Stomach (tissue), 4 donors: ENCODE measurements around the gene CCT6A.

Experiments
- CTCF ChIP-seq, 7 experiments: fragments of 450-650 bp in 4 of 7; fragments of 200-600 bp in 3 of 7; sonication (generic) in 3 of 7; IDR thresholded peaks; one replicate each; pipeline ENCODE4 v1.5.1; 2016 to 2019; ENCODE audit warnings: antibody characterized with exemption in 7 of 7, control low read depth in 2 of 7, mild to moderate bottlenecking in 1 of 7
- POLR2AphosphoS5 ChIP-seq, 3 donors: sonication (generic); formaldehyde crosslinking; IDR thresholded peaks; one replicate each; pipeline ENCODE4 v1.6.1; 2016; ENCODE audit warnings: antibody characterized with exemption in 3 of 3

- TF ChIP-seq CTCF (IDR thresholded peaks at IDR 0.05), result peak in 1 of 7 experiments; percentile 9
- TF ChIP-seq POLR2AphosphoS5 (IDR thresholded peaks at IDR 0.05), result peak; percentile 80 to 98 (median 97)
Measured at GRCh38 chr7:56106108-56107073, 54.8 kb downstream of the CCT6A start, which contains the start of gene CHCHD2.
